Measurements from ENCODE around the gene PM20D2. TPM values are rescaled to one million over a fixed set of nuclear protein-coding genes. Genes with fewer than 3 reads are reported as not detected.

The PM20D2 gene
- total RNA-seq, 2 donors from 2014 or later: 11.9 to 48.4 TPM

GRCh38 chr6:89148016-89148750, 2.3 kb downstream of the PM20D2 start:
- TF ChIP-seq POLR2AphosphoS5 (IDR thresholded peaks at IDR 0.05) (peak; percentile 25), POLR2A (IDR thresholded peaks at IDR 0.05) (no peak)
- TF ChIP-seq, protein P1, sequence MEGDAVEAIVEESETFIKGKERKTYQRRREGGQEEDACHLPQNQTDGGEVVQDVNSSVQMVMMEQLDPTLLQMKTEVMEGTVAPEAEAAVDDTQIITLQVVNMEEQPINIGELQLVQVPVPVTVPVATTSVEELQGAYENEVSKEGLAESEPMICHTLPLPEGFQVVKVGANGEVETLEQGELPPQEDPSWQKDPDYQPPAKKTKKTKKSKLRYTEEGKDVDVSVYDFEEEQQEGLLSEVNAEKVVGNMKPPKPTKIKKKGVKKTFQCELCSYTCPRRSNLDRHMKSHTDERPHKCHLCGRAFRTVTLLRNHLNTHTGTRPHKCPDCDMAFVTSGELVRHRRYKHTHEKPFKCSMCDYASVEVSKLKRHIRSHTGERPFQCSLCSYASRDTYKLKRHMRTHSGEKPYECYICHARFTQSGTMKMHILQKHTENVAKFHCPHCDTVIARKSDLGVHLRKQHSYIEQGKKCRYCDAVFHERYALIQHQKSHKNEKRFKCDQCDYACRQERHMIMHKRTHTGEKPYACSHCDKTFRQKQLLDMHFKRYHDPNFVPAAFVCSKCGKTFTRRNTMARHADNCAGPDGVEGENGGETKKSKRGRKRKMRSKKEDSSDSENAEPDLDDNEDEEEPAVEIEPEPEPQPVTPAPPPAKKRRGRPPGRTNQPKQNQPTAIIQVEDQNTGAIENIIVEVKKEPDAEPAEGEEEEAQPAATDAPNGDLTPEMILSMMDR (IDR thresholded peaks at IDR 0.05): no peak
- Histone ChIP-seq H3K9me3 (no peaks in the 10 kb centered on the region), H3K27ac (peak overlapping the region; percentile 94 to 97), H3K27me3 (replicated peaks; ENCODE audit: insufficient read depth) (no peaks in the 10 kb centered on the region), H3K36me3 (no peaks in the 10 kb centered on the region), H3K4me3 (peak overlapping the region; percentile 78 to 87), H3K4me1 (replicated peaks) (peaks cover 5% of the 10 kb centered on the region)
- 61% methylated on average over 17 of the region's 17 CpGs for WGBS
- intact Hi-C loops (cut with DNase I): loop anchor here (5.0 kb wide), 1 partner anchor 66 kb away; the partner anchor contains the start of gene PNRC1
- DNase-seq (ENCODE audit: low spot score): no peak

DNA sequence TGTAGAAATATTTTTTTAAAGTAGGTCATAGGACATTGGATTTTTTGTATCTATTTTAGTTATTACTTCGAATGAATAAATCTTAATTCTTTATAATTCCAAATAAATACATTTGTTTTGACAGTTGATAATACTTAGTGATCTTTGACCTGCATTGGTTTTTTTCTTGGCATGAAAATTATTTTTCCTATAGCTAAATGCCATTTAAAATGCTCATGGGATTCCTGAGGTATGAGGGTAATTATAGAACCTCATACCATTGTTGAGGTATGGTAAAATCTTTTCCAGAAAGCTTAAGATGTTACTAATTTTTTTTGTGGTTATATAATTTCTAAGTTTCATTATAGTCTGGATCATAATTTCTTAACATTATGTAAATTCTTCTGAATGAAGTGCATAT, 8.3 kb downstream of the PM20D2 start:
- WGBS: 89% methylated on average over 1 of the region's 1 CpG
- Histone ChIP-seq H3K36me3 (no peaks in the 10 kb centered on the region), H3K9me3 (no peaks in the 10 kb centered on the region), H3K27ac (no peak overlapping the region), H3K4me3 (no peak overlapping the region), H3K4me1 (replicated peaks) (peaks cover 2% of the 10 kb centered on the region), H3K27me3 (replicated peaks; ENCODE audit: insufficient read depth) (no peaks in the 10 kb centered on the region)
- no peak for DNase-seq (ENCODE audit: low spot score)
- intact Hi-C loops (cut with DNase I): no loop called here
- no peak for TF ChIP-seq POLR2A (IDR thresholded peaks at IDR 0.05)
- TF ChIP-seq, protein P1 (IDR thresholded peaks at IDR 0.05): no peak
- no peak for TF ChIP-seq POLR2AphosphoS5 (IDR thresholded peaks at IDR 0.05)

DNA sequence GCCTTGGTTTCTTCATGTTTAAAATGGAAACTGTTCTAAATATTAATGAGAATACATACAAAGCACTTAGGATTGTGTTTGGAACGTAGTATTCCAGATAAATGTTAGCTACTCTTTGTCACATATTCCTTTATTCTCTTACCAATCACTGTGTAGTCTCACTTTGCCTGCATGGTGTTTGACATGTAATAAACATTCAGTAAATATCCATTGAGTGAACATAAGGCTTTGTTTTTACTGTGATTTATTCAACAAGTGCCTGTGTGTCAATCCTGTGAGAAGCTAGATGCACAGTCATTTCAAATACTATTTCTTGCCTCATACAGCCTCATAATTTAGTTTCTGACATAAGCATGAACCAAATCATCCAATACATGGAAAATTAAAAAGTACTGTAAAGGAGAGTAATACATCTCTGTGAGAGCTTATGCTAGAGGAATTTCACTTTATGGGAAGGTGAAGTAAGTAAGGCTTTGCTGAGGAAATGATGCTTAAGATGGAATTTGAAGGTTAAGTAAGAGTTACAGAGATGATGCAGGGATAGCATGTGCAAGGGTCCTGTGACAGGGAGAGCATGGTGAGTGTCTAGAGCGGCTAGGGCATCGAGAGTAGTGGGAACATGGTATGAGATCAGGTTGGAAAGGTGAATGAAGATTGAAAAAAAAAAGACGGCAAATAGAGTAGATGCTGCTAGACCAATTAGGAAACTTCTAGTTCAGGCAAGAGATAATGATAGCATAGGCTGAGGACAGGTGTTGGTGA, 14.7 kb downstream of the PM20D2 start:
- intact Hi-C loops (cut with DNase I): no loop called here
- WGBS: 92% methylated on average over 4 of the region's 4 CpGs
- DNase-seq (ENCODE audit: low spot score): no peak
- H3K4me1 ChIP-seq (replicated peaks): no peaks in the 10 kb centered on the region
- TF ChIP-seq, protein P1 (IDR thresholded peaks at IDR 0.05): no peak
- TF ChIP-seq POLR2AphosphoS5 (IDR thresholded peaks at IDR 0.05): no peak
- TF ChIP-seq POLR2A (IDR thresholded peaks at IDR 0.05): no peak
- no peak overlapping the region for H3K4me3 ChIP-seq
- no peaks in the 10 kb centered on the region for H3K36me3 ChIP-seq
- no peaks in the 10 kb centered on the region for H3K9me3 ChIP-seq
- H3K27ac ChIP-seq: peak overlapping the region in 1 of 2 donors; percentile 55
- no peaks in the 10 kb centered on the region for H3K27me3 ChIP-seq (replicated peaks; ENCODE audit: insufficient read depth)

DNA sequence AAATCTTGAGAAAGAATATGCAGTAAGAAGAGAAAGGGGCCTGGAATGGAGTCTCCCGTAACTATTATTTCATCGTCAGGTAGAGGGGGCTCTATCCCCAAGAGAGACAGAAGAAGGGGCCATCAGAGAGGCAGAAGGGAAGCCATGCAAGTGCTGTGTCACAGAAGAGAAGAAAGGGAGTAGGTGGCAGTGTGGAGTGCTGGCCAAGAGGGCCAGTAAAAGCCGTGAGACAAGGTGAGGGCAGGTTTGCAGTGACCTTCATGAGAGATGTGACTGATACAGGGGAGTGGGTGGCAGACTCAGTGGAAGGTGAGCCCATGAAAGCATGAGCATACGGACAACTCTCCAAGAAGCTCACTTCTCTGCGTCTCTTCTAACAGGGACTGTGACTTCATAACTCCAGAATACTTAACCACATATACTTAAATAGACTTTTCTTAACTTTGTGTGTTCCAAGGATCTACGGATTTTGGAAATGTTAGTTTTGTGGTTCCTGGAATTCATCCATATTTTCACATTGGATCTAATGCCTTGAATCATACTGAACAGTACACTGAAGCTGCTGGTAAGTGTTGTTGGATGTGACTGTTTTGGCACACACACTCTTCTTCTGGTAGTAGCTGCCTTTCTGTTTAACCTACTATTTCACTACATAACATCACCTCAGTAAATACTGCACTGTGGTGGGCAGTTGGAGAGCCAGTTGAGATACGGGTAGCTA, 15.6 kb downstream of the PM20D2 start:
- Histone ChIP-seq H3K4me1 (replicated peaks) (no peaks in the 10 kb centered on the region), H3K9me3 (no peaks in the 10 kb centered on the region), H3K27ac (peak overlapping the region; percentile 38 to 55), H3K36me3 (no peaks in the 10 kb centered on the region), H3K27me3 (replicated peaks; ENCODE audit: insufficient read depth) (no peaks in the 10 kb centered on the region), H3K4me3 (no peak overlapping the region)
- WGBS: 60% methylated on average over 7 of the region's 7 CpGs
- TF ChIP-seq POLR2AphosphoS5 (IDR thresholded peaks at IDR 0.05) (no peak), POLR2A (IDR thresholded peaks at IDR 0.05) (no peak)
- TF ChIP-seq, protein P1 (IDR thresholded peaks at IDR 0.05): no peak
- intact Hi-C loops (cut with DNase I): no loop called here
- no peak for DNase-seq (ENCODE audit: low spot score)

Data from prostate gland (tissue), 2 donors.